Endodermal cell (in vitro differentiated cells): ENCODE measurements around the gene KPNA3. TPM values are rescaled to one million over a fixed set of nuclear protein-coding genes. Genes with fewer than 3 reads are reported as not detected.

Source experiments
- DNase-seq: peaks from one replicate; pipeline ENCODE4 v3.0.0-alpha.2; 2017
- H3K27ac ChIP-seq: 2 replicates; pipeline ENCODE4 v1.5.1; 2013; ENCODE audit warnings: mild to moderate bottlenecking, low read depth, low read length, moderate library complexity
- H3K27me3 ChIP-seq: 2 replicates; pipeline ENCODE4 v1.6.1; 2013; ENCODE audit warnings: mild to moderate bottlenecking, low read length, moderate library complexity; ENCODE audit not compliant: insufficient read depth, control insufficient read depth, poor library complexity, severe bottlenecking
- H3K36me3 ChIP-seq: 2 replicates; pipeline ENCODE4 v1.7.0; 2013; ENCODE audit warnings: mild to moderate bottlenecking, low read length, moderate library complexity; ENCODE audit not compliant: control insufficient read depth, insufficient read depth
- H3K4me1 ChIP-seq: one replicate; pipeline ENCODE4 v1.7.0; 2013; ENCODE audit warnings: low read length; ENCODE audit not compliant: control insufficient read depth, insufficient read depth
- H3K4me3 ChIP-seq: 2 replicates; pipeline ENCODE4 v1.5.1; 2013; ENCODE audit warnings: mild to moderate bottlenecking, low read length, moderate library complexity
- H3K9ac ChIP-seq: 2 replicates; pipeline ENCODE4 v1.6.1; 2013; ENCODE audit warnings: mild to moderate bottlenecking, low read length, moderate library complexity; ENCODE audit not compliant: poor library complexity, severe bottlenecking; ENCODE audit errors: extremely low read depth
- H3K9me3 ChIP-seq: 2 replicates; pipeline ENCODE4 v1.6.1; 2013; ENCODE audit warnings: mild to moderate bottlenecking, low read length, moderate library complexity; ENCODE audit not compliant: control insufficient read depth
- H3K27ac Mint-ChIP-seq: 2 replicates; pipeline ENCODE4 v1.8.0; 2020; ENCODE audit warnings: mixed read lengths
- H3K27me3 Mint-ChIP-seq: 2 replicates; pipeline ENCODE4 v1.8.0; 2021; ENCODE audit warnings: mild to moderate bottlenecking, mixed read lengths; ENCODE audit not compliant: insufficient read depth
- H3K36me3 Mint-ChIP-seq: 2 replicates; pipeline ENCODE4 v1.8.0; 2020; ENCODE audit warnings: low read depth, mixed read lengths
- H3K4me1 Mint-ChIP-seq: 2 replicates; pipeline ENCODE4 v1.8.0; 2020; ENCODE audit warnings: mixed read lengths
- H3K4me3 Mint-ChIP-seq: 2 replicates; pipeline ENCODE4 v1.8.0; 2020; ENCODE audit warnings: mild to moderate bottlenecking, moderate library complexity, mixed read lengths
- H3K9me3 Mint-ChIP-seq: 2 replicates; pipeline ENCODE4 v1.8.0; 2020; ENCODE audit warnings: mild to moderate bottlenecking, mixed read lengths
- CTCF ChIP-seq: fragments of 200-600 bp; sonication (generic); conservative IDR thresholded peaks from 2 replicates; pipeline ENCODE4 v1.5.0; 2021; ENCODE audit warnings: antibody characterized with exemption, mild to moderate bottlenecking
- WGBS, 2 experiments: methylation state at CpG; one replicate each; pipeline versions ENCODE4 v1.1.5 to v1.1.7; 2013; ENCODE audit warnings: missing lambda C conversion rate in 2 of 2, mixed read lengths in 1 of 2; ENCODE audit not compliant: insufficient coverage in 1 of 2, insufficient read length in 1 of 2; 5-methylcytosine and 5-hydroxymethylcytosine counted together
- total RNA-seq, 2 donors: library from RNA; stranded (reverse); fragmentation: NEBNext Ultra II Directional in 1 of 2; extraction: Animal tissue kit (Norgen Biotek cat#: 25700) in 1 of 2; gene quantifications; 2 replicates in 1 of 2; 3 replicates in 1 of 2; pipeline ENCODE4 v1.2.1, GENCODE V29; 2021

The KPNA3 gene
- total RNA-seq, 2 donors from 2014 or later: 59.0 to 64.2 TPM

- no peaks in the 10 kb centered on the region for H3K27me3 Mint-ChIP-seq
- peak overlapping the region; percentile 87 for H3K27ac ChIP-seq
Measured at GRCh38 chr13:49690133-49690994, 102.1 kb downstream of the KPNA3 start.

GRCh38 chr13:49683489-49683888 is 109.0 kb downstream of the KPNA3 start:
- 87 to 92% methylated on average over 3 to 6 of the region's 6 CpGs for WGBS, 2 experiments
- peaks cover 58% of the 10 kb centered on the region for H3K36me3 Mint-ChIP-seq
- H3K9me3 Mint-ChIP-seq: peaks cover 10% of the 10 kb centered on the region
- DNase-seq: no peak
- peaks cover 40% of the 10 kb centered on the region for H3K36me3 ChIP-seq
- H3K4me1 Mint-ChIP-seq: no peaks in the 10 kb centered on the region
- no peak for TF ChIP-seq CTCF
- no peak overlapping the region for H3K4me3 Mint-ChIP-seq
- H3K27ac ChIP-seq: no peak overlapping the region
- no peak overlapping the region for H3K4me3 ChIP-seq
- no peaks in the 10 kb centered on the region for H3K27me3 ChIP-seq
- H3K4me1 ChIP-seq: no peaks in the 10 kb centered on the region
- no peak overlapping the region for H3K9ac ChIP-seq
- peaks cover 9% of the 10 kb centered on the region for H3K9me3 ChIP-seq
- H3K27ac Mint-ChIP-seq: no peak overlapping the region
- H3K27me3 Mint-ChIP-seq: no peaks in the 10 kb centered on the region

More at GRCh38 chr13:49690133-49690994, 102.1 kb downstream of the KPNA3 start:
- H3K4me1 ChIP-seq: peaks cover 4% of the 10 kb centered on the region
- Mint-ChIP-seq H3K4me3 (peak overlapping the region; percentile 77), H3K27ac (peak overlapping the region; percentile 84), H3K4me1 (peaks cover 10% of the 10 kb centered on the region), H3K9me3 (no peaks in the 10 kb centered on the region), H3K36me3 (peaks cover 22% of the 10 kb centered on the region)
- no peaks in the 10 kb centered on the region for H3K27me3 ChIP-seq
- H3K4me3 ChIP-seq: peak overlapping the region; percentile 99
- H3K9ac ChIP-seq: peak overlapping the region; percentile 72
- H3K9me3 ChIP-seq: no peaks in the 10 kb centered on the region
- 20 to 34% methylated on average over 7 to 13 of the region's 17 CpGs for WGBS, 2 experiments
- TF ChIP-seq CTCF: no peak
- H3K36me3 ChIP-seq: peaks cover 15% of the 10 kb centered on the region
- DNase-seq: no peak

- peak overlapping the region; percentile 51 for H3K27ac ChIP-seq
- TF ChIP-seq CTCF: no peak
- no peak overlapping the region for H3K4me3 Mint-ChIP-seq
- H3K4me3 ChIP-seq: no peak overlapping the region
- H3K27me3 Mint-ChIP-seq: no peaks in the 10 kb centered on the region
- 94 to 96% methylated on average over 4 of the region's 4 CpGs for WGBS, 2 experiments
- peak; percentile 12 for DNase-seq
- peaks cover 21% of the 10 kb centered on the region for H3K9me3 Mint-ChIP-seq
- H3K4me1 Mint-ChIP-seq: no peaks in the 10 kb centered on the region
- H3K36me3 ChIP-seq: peaks cover 35% of the 10 kb centered on the region
- no peak overlapping the region for H3K9ac ChIP-seq
- no peak overlapping the region for H3K27ac Mint-ChIP-seq
- peaks cover 9% of the 10 kb centered on the region for H3K9me3 ChIP-seq
- H3K36me3 Mint-ChIP-seq: peaks cover 59% of the 10 kb centered on the region
- H3K4me1 ChIP-seq: no peaks in the 10 kb centered on the region
- H3K27me3 ChIP-seq: no peaks in the 10 kb centered on the region
Measured at GRCh38 chr13:49681842-49682435, 110.5 kb downstream of the KPNA3 start.
